OCI-LY7 (cell line): ENCODE data around the gene SERINC5. TPM values are rescaled to one million over a fixed set of nuclear protein-coding genes. Genes with fewer than 3 reads are reported as not detected.
A peak's percentile ranks its signal among the peaks of the same experiment; 100 is the strongest.

Experiments used
- BruUV-seq: library from RNA; stranded (reverse); fragments of 400-500 nt; replicated peaks from 2 replicates; lab custom pipeline; 2021; lab: Mats Ljungman, UMichigan
- CTCF ChIA-PET: fragments of 300-600 bp; sonication (Branson Sonifier 250); formaldehyde crosslinking; loops from one replicate; lab custom pipeline; 2022; ENCODE audit warnings: antibody characterized with exemption; ENCODE audit not compliant: unreplicated experiment; lab: Charles Lee
- POLR2A ChIA-PET: fragments of 300-600 bp; sonication (Branson Sonifier 250); formaldehyde crosslinking; loops from one replicate; lab custom pipeline; 2022; ENCODE audit warnings: antibody characterized with exemption; lab: Charles Lee
- DNase-seq: peaks from one replicate; pipeline ENCODE4 v3.0.0-alpha.2; 2015; ENCODE audit warnings: low spot score
- H2AFZ ChIP-seq: fragments of 200-600 bp; sonication (generic), shearing (Covaris generic); 2 replicates; pipeline ENCODE4 v1.6.1; 2014; ENCODE audit warnings: mild to moderate bottlenecking, antibody characterized with exemption, low read length, moderate library complexity
- H3K27ac ChIP-seq: fragments of 200-600 bp; sonication (generic); 2 replicates; pipeline ENCODE4 v1.5.1; 2014; ENCODE audit warnings: mixed run types, low read depth, mild to moderate bottlenecking, moderate library complexity, low read length, inconsistent platforms; ENCODE audit not compliant: poor library complexity, severe bottlenecking
- H3K36me3 ChIP-seq: fragments of 200-600 bp; sonication (generic); 2 replicates; pipeline ENCODE4 v1.6.1; 2014; ENCODE audit warnings: mild to moderate bottlenecking, antibody characterized with exemption, low read length, moderate library complexity, mixed read lengths; ENCODE audit not compliant: insufficient read depth
- H3K4me1 ChIP-seq: fragments of 200-600 bp; sonication (generic); 2 replicates; pipeline ENCODE4 v1.5.1; 2014; ENCODE audit warnings: mild to moderate bottlenecking, low read length; ENCODE audit not compliant: insufficient read depth, poor library complexity, severe bottlenecking
- H3K4me2 ChIP-seq: fragments of 200-600 bp; sonication (generic); 2 replicates; pipeline ENCODE4 v1.6.1; 2014; ENCODE audit warnings: mild to moderate bottlenecking, low read length
- H3K4me3 ChIP-seq: fragments of 200-600 bp; sonication (generic); 2 replicates; pipeline ENCODE4 v1.5.1; 2014; ENCODE audit warnings: mild to moderate bottlenecking, low read depth, low read length; ENCODE audit not compliant: poor library complexity, severe bottlenecking
- H3K79me2 ChIP-seq: fragments of 200-600 bp; sonication (generic); 2 replicates; pipeline ENCODE4 v1.6.1; 2016; ENCODE audit warnings: low read depth, mild to moderate bottlenecking, low read length, moderate library complexity, mixed read lengths; ENCODE audit not compliant: insufficient read depth
- H3K9me2 ChIP-seq: fragments of 200-600 bp; sonication (generic); 2 replicates; pipeline ENCODE4 v1.6.1; 2016; ENCODE audit warnings: mild to moderate bottlenecking, low read length, mixed read lengths; ENCODE audit not compliant: insufficient read depth
- H3K9me3 ChIP-seq: fragments of 200-600 bp; sonication (generic); 2 replicates; pipeline ENCODE4 v1.6.1; 2014; ENCODE audit warnings: mild to moderate bottlenecking, mixed run types, low read length, mixed read lengths
- H4K20me1 ChIP-seq: fragments of 200-600 bp; sonication (generic); 2 replicates; pipeline ENCODE4 v1.6.1; 2014; ENCODE audit warnings: mild to moderate bottlenecking, antibody characterized with exemption, low read length, moderate library complexity, mixed read lengths; ENCODE audit not compliant: insufficient read depth
- CTCF ChIP-seq: fragments of 200-600 bp; sonication (generic); conservative IDR thresholded peaks from 2 replicates; pipeline ENCODE4 v1.5.1; 2014; ENCODE audit warnings: mild to moderate bottlenecking, antibody characterized with exemption, low read length, moderate library complexity, mixed read lengths
- EZH2phosphoT487 ChIP-seq: fragments of 200-600 bp; sonication (generic); IDR thresholded peaks from 2 replicates; pipeline ENCODE4 v1.6.1; 2018; ENCODE audit warnings: low read depth, borderline replicate concordance, mild to moderate bottlenecking, mixed run types, antibody characterized with exemption, low read length, moderate library complexity, mixed read lengths
- intact Hi-C: fragments of 100-400 bp; cut with micrococcal nuclease; formaldehyde crosslinking; loops from one replicate; pipeline ENCODE4 v1.10.0; 2022; ENCODE audit not compliant: unreplicated experiment
- total RNA-seq, 2 experiments: library from RNA; depleted of rRNA in 1 of 2; stranded (reverse); fragments of >200 nt in 1 of 2; shearing (Covaris generic) in 1 of 2; gene quantifications; 2 replicates each; pipeline ENCODE4 v1.2.3, GENCODE V29; 2014 to 2022

The SERINC5 gene
- total RNA-seq, 2 experiments from 2014 or later: 31.2 to 87.9 TPM

- H3K36me3 ChIP-seq: no peaks in the 10 kb centered on the region
- BruUV-seq: no TSS peak
- POLR2A ChIA-PET: interaction anchor here (0.8 to 1.2 kb wide), 3 partner anchors 14 to 79 kb away, joined by 3 to 5 read pairs (median 4); no protein-coding TSS in a partner anchor
- no peaks in the 10 kb centered on the region for H3K9me2 ChIP-seq
- H3K4me3 ChIP-seq: no peak overlapping the region
- no peak for DNase-seq
- CTCF ChIA-PET: no interaction called here
- no peaks in the 10 kb centered on the region for H4K20me1 ChIP-seq
- H3K4me2 ChIP-seq: no peak overlapping the region
- H3K9me3 ChIP-seq: no peaks in the 10 kb centered on the region
- intact Hi-C loops: no loop called here
- H2AFZ ChIP-seq: no peak overlapping the region
- H3K27ac ChIP-seq: no peak overlapping the region
- peaks cover 12% of the 10 kb centered on the region for H3K4me1 ChIP-seq
- H3K79me2 ChIP-seq: peaks cover 14% of the 10 kb centered on the region
- TF ChIP-seq CTCF (no peak), EZH2phosphoT487 (no peak)
These were observed 4.6 kb upstream of the SERINC5 start for GRCh38 chr5:80260461-80260860.

- H3K79me2 ChIP-seq: peaks cover 22% of the 10 kb centered on the region
- TF ChIP-seq CTCF (no peak), EZH2phosphoT487 (no peak)
- intact Hi-C loops: loop anchor here (10.0 kb wide), 1 partner anchor 275 kb away; no protein-coding TSS in a partner anchor
- H3K9me3 ChIP-seq: no peaks in the 10 kb centered on the region
- no peak overlapping the region for H3K4me2 ChIP-seq
- H3K4me3 ChIP-seq: no peak overlapping the region
- POLR2A ChIA-PET: interaction anchor here (0.8 to 1.2 kb wide), 3 partner anchors 15 to 78 kb away, joined by 3 to 5 read pairs (median 4); no protein-coding TSS in a partner anchor
- peaks cover 12% of the 10 kb centered on the region for H3K4me1 ChIP-seq
- BruUV-seq: no TSS peak
- DNase-seq: no peak
- CTCF ChIA-PET: no interaction called here
- H3K9me2 ChIP-seq: no peaks in the 10 kb centered on the region
- H3K36me3 ChIP-seq: no peaks in the 10 kb centered on the region
- no peak overlapping the region for H3K27ac ChIP-seq
- no peak overlapping the region for H2AFZ ChIP-seq
- H4K20me1 ChIP-seq: peaks cover 7% of the 10 kb centered on the region; the same call in 1 of the 2 replicates
These were observed 3.8 kb upstream of the SERINC5 start for GRCh38 chr5:80259511-80260203.

GRCh38 chr5:80255431-80255810 lies 427 bp downstream of the SERINC5 start:
- POLR2A ChIA-PET: interaction anchor here (0.6 to 5.5 kb wide), 15 partner anchors 9 to 1898 kb away, joined by 3 to 62 read pairs (median 5); no protein-coding TSS in a partner anchor
- H4K20me1 ChIP-seq: peaks cover 24% of the 10 kb centered on the region; the same call in 1 of the 2 replicates
- peaks cover 45% of the 10 kb centered on the region for H3K4me1 ChIP-seq
- H3K27ac ChIP-seq: peak overlapping the region; percentile 42
- no peak overlapping the region for H2AFZ ChIP-seq
- peak overlapping the region; percentile 88 for H3K4me3 ChIP-seq
- DNase-seq: peak; percentile 45
- peaks cover 65% of the 10 kb centered on the region for H3K79me2 ChIP-seq
- intact Hi-C loops: loop anchor here (10.0 kb wide), 1 partner anchor 271 kb away; no protein-coding TSS in a partner anchor
- no peaks in the 10 kb centered on the region for H3K9me3 ChIP-seq
- BruUV-seq: no TSS peak
- peaks cover 12% of the 10 kb centered on the region; the same call in 1 of the 2 replicates for H3K36me3 ChIP-seq
- no peaks in the 10 kb centered on the region for H3K9me2 ChIP-seq
- peak overlapping the region; percentile 84 for H3K4me2 ChIP-seq
- CTCF ChIA-PET: interaction anchor here (1.1 kb wide), 1 partner anchor 38 kb away, joined by 10 read pairs; no protein-coding TSS in a partner anchor
- TF ChIP-seq CTCF: no peak
